K562 (cell line): ENCODE results near the gene CENPU. TPM values are rescaled to one million over a fixed set of nuclear protein-coding genes. Genes with fewer than 3 reads are reported as not detected.

Source experiments
- ATAC-seq: fragments of 200-7000 bp; cut with Tn5 transposase; 3 replicates; pipeline ENCODE4 v1.9.1; 2020; ENCODE audit warnings: moderate library complexity
- BruUV-seq: library from RNA; stranded (reverse); fragments of 400-500 nt; replicated peaks from 2 replicates; lab custom pipeline; 2021; lab: Mats Ljungman, UMichigan
- CTCF ChIA-PET: fragments of 300-600 bp; formaldehyde crosslinking; extraction: SDS; loops from one replicate; lab custom pipeline; 2021; ENCODE audit warnings: low intra/inter-chr PET ratio; lab: Yijun Ruan, JAX
- POLR2A ChIA-PET: fragments of 300-600, 350-650 bp; sonication (Branson Sonifier 250); formaldehyde crosslinking; extraction: SDS; loops from one replicate; lab custom pipeline; 2021; ENCODE audit warnings: antibody characterized with exemption, inconsistent platforms; lab: Yijun Ruan, JAX
- DNase-seq, 4 experiments: peaks; one replicate each; pipeline versions ENCODE4 v3.0.0 to v3.0.0-alpha.2; 2011 to 2018; ENCODE audit warnings: low spot score in 3 of 4, mixed read lengths in 3 of 4; ENCODE audit errors: extremely low read depth in 1 of 4
- FAIRE-seq: peaks from 2 replicates; lab custom pipeline; 2011; peaks lifted over from hg19 to GRCh38; lab: Jason Lieb, UNC
- H2AFZ ChIP-seq: 2 replicates; pipeline ENCODE4 v1.6.0; 2011; ENCODE audit warnings: low read depth, low read length, control low read depth, inconsistent platforms
- H3K27ac ChIP-seq: fragments of 200-600 bp; 3 replicates; pipeline ENCODE4 v1.8.0; 2011; ENCODE audit warnings: low read depth, mild to moderate bottlenecking, control low read depth, inconsistent platforms, low read length, moderate library complexity, mixed read lengths; ENCODE audit errors: extremely low read depth
- H3K27me3 ChIP-seq, 2 experiments: fragments of 300-600 bp in 1 of 2; 2 replicates in 1 of 2; 3 replicates in 1 of 2; pipeline versions ENCODE4 v1.6.0 to v1.8.0; 2011; ENCODE audit warnings: inconsistent platforms in 2 of 2, low read length in 2 of 2, mild to moderate bottlenecking in 1 of 2, mixed read lengths in 1 of 2, moderate library complexity in 1 of 2; ENCODE audit not compliant: control insufficient read depth in 2 of 2, insufficient read depth in 2 of 2
- H3K36me3 ChIP-seq: fragments of 300-600 bp; 3 replicates; pipeline ENCODE4 v1.8.0; 2011; ENCODE audit warnings: mild to moderate bottlenecking, low read length, inconsistent platforms; ENCODE audit not compliant: control insufficient read depth, insufficient read depth
- H3K4me1 ChIP-seq, 2 experiments: fragments of 200-600 bp in 1 of 2; replicated peaks in 1 of 2; 2 replicates in 1 of 2; 3 replicates in 1 of 2; pipeline versions ENCODE4 v1.5.1 to v1.8.0; 2011; ENCODE audit warnings: inconsistent platforms in 2 of 2, low read length in 2 of 2, mild to moderate bottlenecking in 1 of 2, mixed read lengths in 1 of 2, moderate library complexity in 1 of 2; ENCODE audit not compliant: control insufficient read depth in 2 of 2, insufficient read depth in 2 of 2
- H3K4me2 ChIP-seq: 2 replicates; pipeline ENCODE4 v1.6.1; 2011; ENCODE audit warnings: low read length, control low read depth, inconsistent platforms, mixed read lengths; ENCODE audit not compliant: insufficient read depth
- H3K4me3 ChIP-seq: fragments of 200-600 bp; sonication (generic), shearing (Covaris generic); 2 replicates; pipeline ENCODE4 v1.5.1; 2016; ENCODE audit warnings: control low read depth, inconsistent platforms
- H3K79me2 ChIP-seq: fragments of 200-600 bp; 3 replicates; pipeline ENCODE4 v1.8.0; 2011; ENCODE audit warnings: low read length, inconsistent platforms; ENCODE audit not compliant: control insufficient read depth, insufficient read depth
- H3K9ac ChIP-seq, 2 experiments: 2 replicates each; pipeline versions ENCODE4 v1.6.0 to v1.6.1; 2011; ENCODE audit warnings: low read depth in 2 of 2, low read length in 2 of 2, control low read depth in 1 of 2, inconsistent platforms in 1 of 2, mild to moderate bottlenecking in 1 of 2, mixed read lengths in 1 of 2; ENCODE audit not compliant: insufficient read depth in 1 of 2
- H3K9me1 ChIP-seq: one replicate; pipeline ENCODE4 v1.6.0; 2011; ENCODE audit warnings: inconsistent platforms, mild to moderate bottlenecking, low read length, moderate library complexity; ENCODE audit not compliant: control insufficient read depth, insufficient read depth
- H3K9me3 ChIP-seq: replicated peaks from 2 replicates; pipeline ENCODE4 v1.5.1; 2011; ENCODE audit warnings: low read depth, low read length, inconsistent platforms; ENCODE audit not compliant: control insufficient read depth, insufficient read depth
- H4K20me1 ChIP-seq: replicated peaks from 2 replicates; pipeline ENCODE4 v1.6.1; 2011; ENCODE audit warnings: low read length, inconsistent platforms, mixed read lengths; ENCODE audit not compliant: control insufficient read depth, insufficient read depth
- ARNT ChIP-seq, 2 experiments: fragments of 450-650 bp; IDR thresholded peaks; 2 replicates each; pipeline ENCODE4 v1.6.1; 2016; ENCODE audit warnings: mild to moderate bottlenecking in 1 of 2
- CEBPG ChIP-seq, 3 experiments: fragments of 200-800 bp in 1 of 3; sonication (Bioruptor generic) in 1 of 3; sonication (generic) in 1 of 3; formaldehyde crosslinking in 1 of 3; IDR thresholded peaks in 2 of 3; conservative IDR thresholded peaks in 1 of 3; 2 replicates each; pipeline versions ENCODE4 v1.6.1 to v1.8.0; 2016 to 2022; ENCODE audit warnings: missing compliant biosample characterization in 2 of 3, missing genetic modification characterization in 2 of 3, mild to moderate bottlenecking in 1 of 3, missing genetic modification reagents in 1 of 3
- CTCF ChIP-seq, 3 experiments: IDR thresholded peaks in 2 of 3; conservative IDR thresholded peaks in 1 of 3; 2 replicates each; pipeline ENCODE4 v1.5.1; 2011 to 2012; ENCODE audit warnings: low read length in 3 of 3, mild to moderate bottlenecking in 3 of 3, control low read depth in 2 of 3, improper control_type of control experiment in 1 of 3, inconsistent platforms in 1 of 3, low read depth in 1 of 3, mixed read lengths in 1 of 3, moderate library complexity in 1 of 3; ENCODE audit not compliant: insufficient read depth in 2 of 3
- GMEB1 ChIP-seq: fragments of 250-450 bp; sonication (Bioruptor Pico); IDR thresholded peaks from 2 replicates; pipeline ENCODE4 v1.4.0; 2020; ENCODE audit warnings: mild to moderate bottlenecking
- HDAC3 ChIP-seq: fragments of 450-650 bp; IDR thresholded peaks from 2 replicates; pipeline ENCODE4 v1.6.1; 2018; ENCODE audit warnings: borderline replicate concordance, mild to moderate bottlenecking, moderate library complexity; ENCODE audit not compliant: partially characterized antibody
- ILK ChIP-seq: fragments of 450-650 bp; IDR thresholded peaks from 2 replicates; pipeline ENCODE4 v1.6.1; 2016; ENCODE audit warnings: missing genetic modification characterization, low read depth, mild to moderate bottlenecking, missing compliant biosample characterization, moderate library complexity, borderline replicate concordance
- NCOA6 ChIP-seq: fragments of 450-650 bp; IDR thresholded peaks from 2 replicates; pipeline ENCODE4 v1.6.1; 2017; ENCODE audit warnings: mild to moderate bottlenecking
- RHOXF2B ChIP-seq: fragments of 250-450 bp; sonication (Bioruptor Pico); conservative IDR thresholded peaks from 2 replicates; pipeline ENCODE4 v1.5.1; 2021
- SMAD1 ChIP-seq: fragments of 150-350 bp; IDR thresholded peaks from 2 replicates; pipeline ENCODE4 v1.6.1; 2014; ENCODE audit warnings: low read length, low read depth; ENCODE audit not compliant: partially characterized antibody
- TEAD4 ChIP-seq, 2 experiments: sonication (generic) in 1 of 2; formaldehyde crosslinking in 1 of 2; IDR thresholded peaks; 2 replicates each; pipeline versions ENCODE4 v1.6.1 to v1.8.0; 2012 to 2022; ENCODE audit warnings: borderline replicate concordance in 1 of 2, inconsistent platforms in 1 of 2, low read length in 1 of 2, mild to moderate bottlenecking in 1 of 2, missing genetic modification reagents in 1 of 2
- TRIM25 ChIP-seq: fragments of 450-650 bp; IDR thresholded peaks from 2 replicates; pipeline ENCODE4 v1.7.0; 2016; ENCODE audit warnings: borderline replicate concordance
- ZNF140 ChIP-seq: fragments of 250-450 bp; sonication (Bioruptor Pico); IDR thresholded peaks from 2 replicates; pipeline ENCODE4 v1.8.0; 2021; ENCODE audit warnings: moderate library complexity, mild to moderate bottlenecking, inconsistent platforms
- ZNF165 ChIP-seq: fragments of 250-450 bp; sonication (Bioruptor Pico); IDR thresholded peaks from 2 replicates; pipeline ENCODE4 v1.4.0; 2020; ENCODE audit warnings: borderline replicate concordance
- ZNF174 ChIP-seq: fragments of 250-450 bp; sonication (Bioruptor Pico); IDR thresholded peaks from 2 replicates; pipeline ENCODE4 v1.4.0; 2020; ENCODE audit warnings: mild to moderate bottlenecking
- ZNF79 ChIP-seq: fragments of 250-450 bp; sonication (Bioruptor Pico); IDR thresholded peaks from 2 replicates; pipeline ENCODE4 v1.4.0; 2020; ENCODE audit warnings: low read depth, mild to moderate bottlenecking, moderate library complexity
- WGBS: fragments of 100-300 bp; shearing (Covaris generic); methylation state at CpG from one replicate; pipeline ENCODE4 v1.1.6; 2016; ENCODE audit warnings: low coverage, mixed read lengths; ENCODE audit not compliant: insufficient coverage; ENCODE audit errors: missing lambda C conversion rate; 5-methylcytosine and 5-hydroxymethylcytosine counted together
- in situ Hi-C: fragments of 300-500 bp; cut with MboI; formaldehyde crosslinking; loops from 4 replicates; pipeline ENCODE4 v1.15.0; 2018; ENCODE audit warnings: inconsistent platforms, mixed read lengths
- intact Hi-C: fragments of 100-400 bp; cut with micrococcal nuclease; formaldehyde crosslinking; loops from 2 replicates; pipeline ENCODE4 v1.14.2; 2022
- polyA plus RNA-seq, 8 experiments: library from polyadenylated mRNA; depleted of rRNA in 4 of 8; stranded (reverse) in 5 of 8; unstranded in 3 of 8; fragments of >200 nt; fragmentation: Nextera tagmentation in 2 of 8; fragmentation: Illumina TruSeq in 1 of 8; extraction: Ambion mirVana in 2 of 8; extraction: Trizol in 1 of 8; gene quantifications; 2 replicates each; pipeline versions ENCODE4 v1.2.1 to v1.2.3, GENCODE V29; 2011 to 2014; ENCODE audit warnings: inconsistent platforms in 1 of 8, missing spikeins in 1 of 8
- total RNA-seq, 7 experiments: library from RNA; depleted of rRNA in 6 of 7; stranded (reverse); fragments of >200 nt in 6 of 7; fragmentation: Illumina TruSeq in 2 of 7; extraction: Trizol in 2 of 7; gene quantifications; 2 replicates each; pipeline versions ENCODE4 v1.2.1 to v1.2.3, GENCODE V29; 2011 to 2021; ENCODE audit warnings: low replicate concordance in 1 of 7
- TF ChIP-seq, protein P1 (sequence below), 2 experiments: fragments of 450-650 bp in 1 of 2; sonication (generic) in 1 of 2; formaldehyde crosslinking; conservative IDR thresholded peaks; 2 replicates each; pipeline versions ENCODE4 v1.4.0 to v1.8.1; 2020 to 2022; ENCODE audit warnings: mild to moderate bottlenecking in 1 of 2, missing genetic modification reagents in 1 of 2

Gene CENPU
- total and polyA plus RNA-seq, 9 of the 15 experiments (the other 6 are each of a cell fraction or from before 2014, with no cell fraction given) = 39.4 to 98.7 (median 84.3) TPM

- FAIRE-seq (no peak), ATAC-seq (no peak), DNase-seq (no peak)
- no peaks in the 10 kb centered on the region for H3K9me1 ChIP-seq
- H3K79me2 ChIP-seq = no peaks in the 10 kb centered on the region
- in situ Hi-C loops (no loop called here), intact Hi-C loops (no loop called here)
- H3K4me1 ChIP-seq = no peaks in the 10 kb centered on the region
- H3K27me3 ChIP-seq = no peaks in the 10 kb centered on the region
- 0 out of 4 replicates have a peak overlapping the region, but pooled peaks of 1 of the 2 experiments have one; percentile 38 for H3K9ac ChIP-seq
- H3K4me3 ChIP-seq = no peak overlapping the region
- WGBS = 80% methylated on average over 9 of the region's 9 CpGs
- no TSS peak for BruUV-seq
- no peaks in the 10 kb centered on the region for H4K20me1 ChIP-seq
- H3K4me2 ChIP-seq = no peak overlapping the region
- CTCF ChIA-PET = no interaction called here
- H3K27ac ChIP-seq = no peak overlapping the region
- peaks cover 39% of the 10 kb centered on the region; the same call in 2 of the 3 replicates for H3K36me3 ChIP-seq
- POLR2A ChIA-PET = no interaction called here
- H2AFZ ChIP-seq = no peak overlapping the region
- no peaks in the 10 kb centered on the region for H3K9me3 ChIP-seq
- TF ChIP-seq ZNF165 = no peak
- TF ChIP-seq HDAC3 = no peak
- TF ChIP-seq ZNF140 = no peak
- no peak for TF ChIP-seq CEBPG (CRISPR knock-in tag; IDR thresholded peaks at IDR 0.05)
- TF ChIP-seq CEBPG (tag; conservative IDR thresholded peaks at IDR 0.05 in 1 of 2, IDR thresholded peaks at IDR 0.05 in 1 of 2) = no peak
- no peak for TF ChIP-seq SMAD1
- TF ChIP-seq TEAD4 (IDR thresholded peaks at IDR 0.05; ENCODE audit: low read length) = no peak
- no peak for TF ChIP-seq TEAD4 (CRISPR knock-in tag; IDR thresholded peaks at IDR 0.05; ENCODE audit: borderline replicate concordance)
- TF ChIP-seq ILK = no peak
- TF ChIP-seq ARNT (IDR thresholded peaks at IDR 0.05) = no peak
- TF ChIP-seq NCOA6 = no peak
- no peak for TF ChIP-seq TRIM25
- TF ChIP-seq ZNF79 = no peak
- no peak for TF ChIP-seq ZNF174
- no peak for TF ChIP-seq GMEB1 (CRISPR knock-in tag)
- TF ChIP-seq, protein P1, sequence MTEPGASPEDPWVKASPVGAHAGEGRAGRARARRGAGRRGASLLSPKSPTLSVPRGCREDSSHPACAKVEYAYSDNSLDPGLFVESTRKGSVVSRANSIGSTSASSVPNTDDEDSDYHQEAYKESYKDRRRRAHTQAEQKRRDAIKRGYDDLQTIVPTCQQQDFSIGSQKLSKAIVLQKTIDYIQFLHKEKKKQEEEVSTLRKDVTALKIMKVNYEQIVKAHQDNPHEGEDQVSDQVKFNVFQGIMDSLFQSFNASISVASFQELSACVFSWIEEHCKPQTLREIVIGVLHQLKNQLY (CRISPR knock-in tag; conservative IDR thresholded peaks at IDR 0.05) = no peak
- TF ChIP-seq RHOXF2B = no peak
- TF ChIP-seq CTCF (IDR thresholded peaks at IDR 0.05 in 2 of 3, conservative IDR thresholded peaks at IDR 0.05 in 1 of 3; ENCODE audit: insufficient read depth in 2 of 3, low read depth in 1 of 3, low read length in 3 of 3) = no peak
These were observed 62.8 kb downstream of the CENPU start for GRCh38 chr4:184671101-184671500.
